ENCODE data around the gene PCDHGA10. TPM values are rescaled to one million over a fixed set of nuclear protein-coding genes. Genes with fewer than 3 reads are reported as not detected.
"Not testable (repeated sequence)": the region's sequence is repeated elsewhere in the genome, so short reads cannot be mapped to it uniquely, and the experiment has no call there.

The PCDHGA10 gene
- total and polyA plus RNA-seq, 11 donors = 1.1 to 11.3 (median 5.2) TPM

- DNase-seq = peak in 4 of 5 donors; percentile 53 to 74 (median 67)
- Histone ChIP-seq H3K27me3 (peaks cover 0 to 73% (median 0%) of the 10 kb centered on the region in 9 donors), H3K36me3 (peaks cover 0 to 19% (median 0%) of the 10 kb centered on the region in 9 donors), H3K9me3 (peaks cover 0 to 100% (median 64%) of the 10 kb centered on the region in 12 donors), H3K27ac (peak within 1 kb of the TSS in 7 of 12 donors; percentile 31 to 62 (median 54)), H3K4me3 (peak within 1 kb of the TSS in 11 of 12 donors; percentile 6 to 50 (median 40))
- TF ChIP-seq CTCF (IDR thresholded peaks at IDR 0.05) = peak; percentile 37 to 69 (median 57)
- H3K4me1 ChIP-seq = not testable (repeated sequence)
- WGBS, 4 donors = 15 to 24% (median 19%) methylated on average over 37 to 51 of the region's 51 CpGs
- ATAC-seq = peak; percentile 57 to 90 (median 84)
- intact Hi-C loops (cut with DNase I) = loop anchor here in 3 of 10 donors (5.0 to 10.0 kb wide), 3 partner anchors 63 to 163 kb away; partner anchors contain the start of genes PCDHB15 (in 1 of the 3) and PCDHGA3 (in 1 of the 3)
Observed at GRCh38 chr5:141407790-141408505, 4.8 kb upstream of the PCDHGA10 start, which contains the start of gene PCDHGB6. TSS of gene PCDHGB6 (plus strand) at chr5:141408021. CDS start at chr5:141408203, 182 bp downstream.

- peaks cover 0 to 8% (median 0%) of the 10 kb centered on the region in 12 donors for H3K4me1 ChIP-seq
- DNase-seq (no peak), ATAC-seq (no peak)
- no peak overlapping the region for H3K4me3 ChIP-seq
- TF ChIP-seq CTCF (IDR thresholded peaks at IDR 0.05) = no peak
- TF ChIP-seq POLR2A (IDR thresholded peaks at IDR 0.05) = no peak
- H3K27me3 ChIP-seq = peaks cover 0 to 71% (median 0%) of the 10 kb centered on the region in 9 donors
- no peak overlapping the region for H3K27ac ChIP-seq
- peaks cover 0 to 100% (median 62%) of the 10 kb centered on the region in 12 donors for H3K9me3 ChIP-seq
- peaks cover 0 to 24% (median 0%) of the 10 kb centered on the region in 9 donors for H3K36me3 ChIP-seq
- 34 to 60% (median 45%) methylated on average over 12 to 64 of the region's 64 CpGs for WGBS, 4 donors
- intact Hi-C loops (cut with DNase I) = loop anchor here in 7 of 10 donors (5.0 to 10.0 kb wide), 8 partner anchors 45 to 165 kb away; partner anchors contain the start of genes PCDHGA5 (in 3 of the 7), PCDHB15 (in 1 of the 7), PCDHGA1 (in 1 of the 7) and PCDHGA3 (in 1 of the 7)
Observed at GRCh38 chr5:141409598-141410306, 3.0 kb upstream of the PCDHGA10 start.

GRCh38 chr5:141411575-141411974 is 1.2 kb upstream of the PCDHGA10 start:
- peaks cover 0 to 8% (median 0%) of the 10 kb centered on the region in 12 donors for H3K4me1 ChIP-seq
- H3K9me3 ChIP-seq = peaks cover 0 to 100% (median 53%) of the 10 kb centered on the region in 12 donors
- H3K4me3 ChIP-seq = no peak overlapping the region
- DNase-seq (no peak), ATAC-seq (no peak)
- intact Hi-C loops (cut with DNase I) = loop anchor here in 6 of 10 donors (5.0 to 10.0 kb wide), 5 partner anchors 47 to 146 kb away; partner anchors contain the start of genes PCDHGA5 (in 3 of the 6) and PCDHGA1 (in 1 of the 6)
- TF ChIP-seq CTCF (IDR thresholded peaks at IDR 0.05) = no peak
- no peak for TF ChIP-seq POLR2A (IDR thresholded peaks at IDR 0.05)
- H3K27ac ChIP-seq = no peak overlapping the region
- H3K27me3 ChIP-seq = peaks cover 0 to 75% (median 0%) of the 10 kb centered on the region in 9 donors
- 68 to 79% (median 74%) methylated on average over 3 of the region's 3 CpGs for WGBS, 4 donors
- H3K36me3 ChIP-seq = peaks cover 0 to 29% (median 0%) of the 10 kb centered on the region in 9 donors

Measured in heart left ventricle (tissue), 16 donors.